HG02759 (cell line): ENCODE data around the gene OR10H5.
"Not testable (repeated sequence)": the region's sequence is repeated elsewhere in the genome, so short reads cannot be mapped to it uniquely, and the experiment has no call there.

Experiments used
- ATAC-seq: cut with Tn5 transposase; IDR thresholded peaks from one replicate; pipeline ENCODE4 v1.9.1; 2021; ENCODE audit warnings: mild to moderate bottlenecking, moderate library complexity; ENCODE audit not compliant: unreplicated experiment

The OR10H5 gene

GRCh38 chr19:15787611-15788155 lies at the start of gene OR10H5:
TSS of gene OR10H5 (plus strand) at chr19:15787661. CDS start at chr19:15794049, 6,388 bp downstream.
- no peak for ATAC-seq

- no peak for ATAC-seq
These were observed 49.7 kb upstream of the OR10H5 start, which contains the start of gene OR10H3 for GRCh38 chr19:15737722-15738121. TSS of gene OR10H3 (plus strand) at chr19:15737985. CDS start at chr19:15741393, 3,408 bp downstream.

- ATAC-seq = no peak
These were observed 46.7 kb upstream of the OR10H5 start for GRCh38 chr19:15740785-15741184.

- no peak for ATAC-seq
These were observed 39.2 kb upstream of the OR10H5 start for GRCh38 chr19:15748239-15748638.

GRCh38 chr19:15758379-15758778 lies 29.1 kb upstream of the OR10H5 start:
- ATAC-seq = no peak

GRCh38 chr19:15759962-15760565 lies 27.4 kb upstream of the OR10H5 start:
- ATAC-seq = no peak

- no peak for ATAC-seq
These were observed 17.9 kb upstream of the OR10H5 start for GRCh38 chr19:15769586-15769985.

GRCh38 chr19:15774159-15774558 lies 13.3 kb upstream of the OR10H5 start:
- ATAC-seq = not testable (repeated sequence)

GRCh38 chr19:15775249-15775648 lies 12.2 kb upstream of the OR10H5 start:
- ATAC-seq = no peak

- ATAC-seq = no peak
These were observed 11.2 kb upstream of the OR10H5 start for GRCh38 chr19:15776264-15776663.

GRCh38 chr19:15776991-15777970 lies 10.2 kb upstream of the OR10H5 start:
- no peak for ATAC-seq

- no peak for ATAC-seq
These were observed 7.5 kb upstream of the OR10H5 start for GRCh38 chr19:15779756-15780476.

- ATAC-seq = no peak
These were observed 6.6 kb upstream of the OR10H5 start for GRCh38 chr19:15780610-15781418.

- ATAC-seq = no peak
These were observed 5.8 kb upstream of the OR10H5 start for GRCh38 chr19:15781661-15782060.

- ATAC-seq = no peak
These were observed 5.2 kb upstream of the OR10H5 start for GRCh38 chr19:15782211-15782610.

GRCh38 chr19:15782896-15783295 lies 4.6 kb upstream of the OR10H5 start:
- not testable (repeated sequence) for ATAC-seq

GRCh38 chr19:15788594-15789270 lies 1.3 kb downstream of the OR10H5 start:
- ATAC-seq = no peak

- ATAC-seq = no peak
These were observed 2.6 kb downstream of the OR10H5 start for GRCh38 chr19:15790096-15790495.

GRCh38 chr19:15794279-15794678 lies 6.8 kb downstream of the OR10H5 start:
- not testable (repeated sequence) for ATAC-seq

- ATAC-seq = no peak
These were observed 22.9 kb downstream of the OR10H5 start for GRCh38 chr19:15810335-15810734.
